Measurements from ENCODE around the gene LIN28B.

Gene LIN28B

DNA sequence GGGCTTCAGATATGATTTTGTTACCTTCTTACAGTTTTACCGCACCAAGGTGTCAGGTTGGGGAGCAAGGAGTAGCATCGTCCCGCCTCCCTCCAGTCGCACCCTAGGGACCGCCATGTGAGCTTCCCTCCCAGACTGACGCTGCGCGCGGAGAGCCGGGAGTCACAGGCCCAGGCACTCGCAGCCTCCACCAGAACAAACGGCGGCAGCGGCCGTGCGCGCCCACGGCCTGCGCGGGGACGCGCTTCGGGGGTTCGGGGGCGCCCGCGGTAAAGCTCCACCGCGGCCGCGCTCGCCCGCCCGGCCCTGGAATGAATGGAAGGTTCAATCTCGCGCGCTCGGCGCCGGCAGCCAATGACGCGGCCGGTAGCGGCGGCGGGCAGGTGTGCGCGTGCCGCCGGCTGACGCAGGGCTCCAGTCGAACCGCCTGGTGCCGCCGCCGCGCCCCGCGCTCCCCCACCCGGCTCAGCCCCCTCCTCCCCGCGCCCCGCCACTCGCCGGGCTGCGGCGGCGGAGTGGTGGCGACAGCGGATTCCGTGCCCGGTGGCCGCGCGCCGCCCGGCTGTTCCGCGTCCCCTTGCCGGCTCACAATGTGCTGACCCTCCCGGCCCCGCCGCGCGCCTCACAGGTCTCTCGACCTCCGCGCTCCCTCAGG lies 16.5 kb upstream of the LIN28B start:
- Histone ChIP-seq H3K9ac (no peak overlapping the region), H2AFZ (ENCODE audit: low read depth) (no peak overlapping the region), H3K27me3 (ENCODE audit: insufficient read depth, low read depth) (no peaks in the 10 kb centered on the region), H3K4me3 (IDR thresholded peaks at IDR 0.05; ENCODE audit: insufficient read depth, low read depth, low read length) (no peak overlapping the region), H3K4me1 (ENCODE audit: low read depth, poor library complexity, severe bottlenecking) (no peaks in the 10 kb centered on the region), H3K79me2 (ENCODE audit: insufficient read depth, low read depth) (no peaks in the 10 kb centered on the region), H4K20me1 (ENCODE audit: insufficient read depth) (no peaks in the 10 kb centered on the region), H3K4me2 (no peak overlapping the region), H3K27ac (no peak overlapping the region), H3K36me3 (ENCODE audit: insufficient read depth) (no peaks in the 10 kb centered on the region)
- TF ChIP-seq, protein P1, sequence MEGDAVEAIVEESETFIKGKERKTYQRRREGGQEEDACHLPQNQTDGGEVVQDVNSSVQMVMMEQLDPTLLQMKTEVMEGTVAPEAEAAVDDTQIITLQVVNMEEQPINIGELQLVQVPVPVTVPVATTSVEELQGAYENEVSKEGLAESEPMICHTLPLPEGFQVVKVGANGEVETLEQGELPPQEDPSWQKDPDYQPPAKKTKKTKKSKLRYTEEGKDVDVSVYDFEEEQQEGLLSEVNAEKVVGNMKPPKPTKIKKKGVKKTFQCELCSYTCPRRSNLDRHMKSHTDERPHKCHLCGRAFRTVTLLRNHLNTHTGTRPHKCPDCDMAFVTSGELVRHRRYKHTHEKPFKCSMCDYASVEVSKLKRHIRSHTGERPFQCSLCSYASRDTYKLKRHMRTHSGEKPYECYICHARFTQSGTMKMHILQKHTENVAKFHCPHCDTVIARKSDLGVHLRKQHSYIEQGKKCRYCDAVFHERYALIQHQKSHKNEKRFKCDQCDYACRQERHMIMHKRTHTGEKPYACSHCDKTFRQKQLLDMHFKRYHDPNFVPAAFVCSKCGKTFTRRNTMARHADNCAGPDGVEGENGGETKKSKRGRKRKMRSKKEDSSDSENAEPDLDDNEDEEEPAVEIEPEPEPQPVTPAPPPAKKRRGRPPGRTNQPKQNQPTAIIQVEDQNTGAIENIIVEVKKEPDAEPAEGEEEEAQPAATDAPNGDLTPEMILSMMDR (conservative IDR thresholded peaks at IDR 0.05; ENCODE audit: low read depth, low read length) = no peak

DNA sequence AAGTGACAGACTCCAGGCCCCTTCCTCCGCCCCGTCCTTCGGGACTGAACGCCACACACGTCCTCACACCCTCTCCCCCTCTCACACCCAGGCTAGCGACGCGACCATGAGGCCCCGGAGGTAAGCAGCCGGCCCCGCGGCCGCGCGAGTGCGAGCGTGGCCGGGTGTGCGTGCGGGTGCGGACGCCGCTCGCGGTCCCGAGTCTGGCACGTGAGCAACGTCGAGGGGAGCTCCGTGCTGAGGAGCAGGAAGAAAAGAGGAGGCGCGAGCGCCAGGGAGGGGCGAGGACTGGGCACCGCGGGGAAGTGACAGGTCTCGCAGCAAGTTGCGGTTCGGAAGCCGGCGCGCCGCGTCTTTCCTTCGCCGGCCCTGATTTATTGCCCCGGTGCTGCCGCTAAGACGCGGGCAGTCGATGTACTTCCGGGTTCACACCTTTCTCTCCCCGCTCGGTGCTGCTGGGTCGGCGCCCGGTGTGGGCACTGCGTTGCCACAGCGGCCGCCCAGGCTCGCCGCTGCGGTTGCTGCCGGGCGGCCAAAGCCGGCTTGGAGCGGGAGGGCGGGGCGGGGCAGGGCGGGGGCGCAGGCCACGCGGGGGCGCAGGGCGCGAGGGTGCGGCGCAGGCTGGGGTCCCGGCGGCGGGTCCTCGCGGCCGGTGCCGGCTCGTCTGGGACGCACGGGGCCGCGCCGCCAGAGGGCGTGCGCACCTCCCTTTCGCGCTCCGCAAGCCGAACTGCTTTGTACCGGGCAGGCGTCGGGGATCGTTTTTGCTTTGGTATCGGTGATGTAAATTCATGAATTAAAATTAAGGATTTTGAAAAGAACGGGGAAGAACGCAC lies 15.8 kb upstream of the LIN28B start:
- TF ChIP-seq, protein P1 (conservative IDR thresholded peaks at IDR 0.05; ENCODE audit: low read depth, low read length) = no peak
- Histone ChIP-seq H4K20me1 (ENCODE audit: insufficient read depth) (no peaks in the 10 kb centered on the region), H3K27ac (no peak overlapping the region), H3K9ac (no peak overlapping the region), H3K4me2 (no peak overlapping the region), H3K4me3 (IDR thresholded peaks at IDR 0.05; ENCODE audit: insufficient read depth, low read depth, low read length) (no peak overlapping the region), H3K27me3 (ENCODE audit: insufficient read depth, low read depth) (no peaks in the 10 kb centered on the region), H2AFZ (ENCODE audit: low read depth) (no peak overlapping the region), H3K36me3 (ENCODE audit: insufficient read depth) (no peaks in the 10 kb centered on the region), H3K79me2 (ENCODE audit: insufficient read depth, low read depth) (no peaks in the 10 kb centered on the region), H3K4me1 (ENCODE audit: low read depth, poor library complexity, severe bottlenecking) (no peaks in the 10 kb centered on the region)

DNA sequence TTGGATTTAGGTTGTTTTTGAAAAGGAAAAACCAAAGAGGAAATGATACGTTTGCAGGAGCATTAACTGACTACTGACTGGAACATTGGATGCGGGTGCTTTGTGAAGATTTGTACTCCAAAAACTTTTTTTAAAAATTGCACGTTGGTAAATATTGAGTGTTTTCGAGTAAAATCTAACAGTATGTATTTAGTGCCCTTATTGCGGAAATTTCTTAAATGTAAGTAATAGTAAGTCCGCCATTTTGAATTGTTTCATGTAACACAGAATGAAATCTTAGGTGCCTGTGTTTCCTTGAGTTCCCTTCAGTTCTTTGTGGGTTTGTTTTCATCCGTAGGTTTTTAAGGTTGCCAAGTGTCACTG lies 15.2 kb upstream of the LIN28B start:
- no peak overlapping the region for H3K4me3 ChIP-seq (IDR thresholded peaks at IDR 0.05; ENCODE audit: insufficient read depth, low read depth, low read length)
- H4K20me1 ChIP-seq (ENCODE audit: insufficient read depth) = no peaks in the 10 kb centered on the region
- no peaks in the 10 kb centered on the region for H3K36me3 ChIP-seq (ENCODE audit: insufficient read depth)
- no peaks in the 10 kb centered on the region for H3K79me2 ChIP-seq (ENCODE audit: insufficient read depth, low read depth)
- H3K27ac ChIP-seq = no peak overlapping the region
- TF ChIP-seq, protein P1 (conservative IDR thresholded peaks at IDR 0.05; ENCODE audit: low read depth, low read length) = no peak
- H3K9ac ChIP-seq = no peak overlapping the region
- H3K4me1 ChIP-seq (ENCODE audit: low read depth, poor library complexity, severe bottlenecking) = no peaks in the 10 kb centered on the region
- H2AFZ ChIP-seq (ENCODE audit: low read depth) = no peak overlapping the region
- no peaks in the 10 kb centered on the region for H3K27me3 ChIP-seq (ENCODE audit: insufficient read depth, low read depth)
- no peak overlapping the region for H3K4me2 ChIP-seq

DNA sequence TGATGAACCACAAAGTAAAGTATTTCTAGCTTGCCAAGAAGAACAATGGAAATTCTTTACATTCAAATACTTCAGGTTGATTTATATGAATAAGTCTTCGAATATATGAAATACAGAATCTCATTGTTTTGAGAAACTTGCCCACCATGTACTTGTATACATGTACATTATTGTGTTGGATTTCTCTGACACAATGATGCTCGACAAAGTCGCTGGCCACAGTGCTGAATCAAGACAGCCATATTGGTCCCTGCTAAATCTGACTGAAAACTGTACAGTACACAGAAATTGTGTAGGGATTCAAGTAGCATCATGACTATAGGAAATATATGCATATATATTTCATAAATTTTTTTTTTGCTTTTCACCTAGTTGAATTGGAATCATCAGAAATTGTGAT lies 13.1 kb upstream of the LIN28B start:
- H3K4me3 ChIP-seq (IDR thresholded peaks at IDR 0.05; ENCODE audit: insufficient read depth, low read depth, low read length) = no peak overlapping the region
- H3K36me3 ChIP-seq (ENCODE audit: insufficient read depth) = no peaks in the 10 kb centered on the region
- no peaks in the 10 kb centered on the region for H4K20me1 ChIP-seq (ENCODE audit: insufficient read depth)
- no peak overlapping the region for H3K4me2 ChIP-seq
- TF ChIP-seq, protein P1 (conservative IDR thresholded peaks at IDR 0.05; ENCODE audit: low read depth, low read length) = no peak
- H2AFZ ChIP-seq (ENCODE audit: low read depth) = no peak overlapping the region
- H3K4me1 ChIP-seq (ENCODE audit: low read depth, poor library complexity, severe bottlenecking) = no peaks in the 10 kb centered on the region
- H3K27me3 ChIP-seq (ENCODE audit: insufficient read depth, low read depth) = no peaks in the 10 kb centered on the region
- H3K9ac ChIP-seq = no peak overlapping the region
- no peak overlapping the region for H3K27ac ChIP-seq
- H3K79me2 ChIP-seq (ENCODE audit: insufficient read depth, low read depth) = no peaks in the 10 kb centered on the region

All from KMS-11 (cell line).